OCI-LY3 (cell line): Measurements from ENCODE around the gene ZNF99.
"Not testable (repeated sequence)": the region's sequence is repeated elsewhere in the genome, so short reads cannot be mapped to it uniquely, and the experiment has no call there.

Experiments
- H2AFZ ChIP-seq: fragments of 200-600, 300-600 bp; shearing (Covaris generic); 2 replicates; pipeline ENCODE4 v1.6.0; 2014; ENCODE audit warnings: antibody characterized with exemption, low read depth, low read length
- H3K27ac ChIP-seq: fragments of 200-600, 300-600 bp; sonication (generic); 2 replicates; pipeline ENCODE4 v1.5.1; 2014; ENCODE audit warnings: mild to moderate bottlenecking, low read length, moderate library complexity, mixed read lengths
- H3K27me3 ChIP-seq: fragments of 200-600, 300-600 bp; sonication (generic); 2 replicates; pipeline ENCODE4 v1.6.1; 2014; ENCODE audit warnings: low read depth, low read length, mixed read lengths
- H3K36me3 ChIP-seq: fragments of 200-600, 300-600 bp; sonication (generic); replicated peaks from 2 replicates; pipeline ENCODE3; 2014; ENCODE audit warnings: low read depth, low read length, mixed read lengths
- H3K4me1 ChIP-seq: fragments of 300-600, 200-600 bp; sonication (generic); 2 replicates; pipeline ENCODE4 v1.6.1; 2014; ENCODE audit warnings: low read length, mixed read lengths
- H3K4me2 ChIP-seq: fragments of 200-600, 300-600 bp; sonication (generic); 2 replicates; pipeline ENCODE4 v1.6.1; 2014; ENCODE audit warnings: low read length, mixed read lengths
- H3K4me3 ChIP-seq: fragments of 300-600, 200-600 bp; sonication (generic); 2 replicates; pipeline ENCODE4 v1.5.1; 2014; ENCODE audit warnings: antibody characterized with exemption, mild to moderate bottlenecking, low read length, moderate library complexity
- H3K79me2 ChIP-seq: fragments of 300-600, 200-600 bp; shearing (Covaris generic); 2 replicates; pipeline ENCODE4 v1.6.1; 2014; ENCODE audit warnings: mild to moderate bottlenecking, low read length, mixed read lengths
- H3K9ac ChIP-seq: fragments of 300-600, 200-600 bp; shearing (Covaris generic); 2 replicates; pipeline ENCODE4 v1.6.0; 2014; ENCODE audit warnings: mild to moderate bottlenecking, low read length, moderate library complexity
- H3K9me3 ChIP-seq: fragments of 200-600, 300-600 bp; shearing (Covaris generic); 2 replicates; pipeline ENCODE4 v1.6.1; 2014; ENCODE audit warnings: low read length, mixed read lengths; ENCODE audit not compliant: insufficient read depth
- H4K20me1 ChIP-seq: fragments of 200-600, 300-600 bp; sonication (generic); 2 replicates; pipeline ENCODE4 v1.6.1; 2016; ENCODE audit warnings: low read length, mixed read lengths; ENCODE audit not compliant: insufficient read depth
- CTCF ChIP-seq: fragments of 200-600, 300-600 bp; sonication (generic); IDR thresholded peaks from 2 replicates; pipeline ENCODE4 v1.5.1; 2014; ENCODE audit warnings: antibody characterized with exemption, low read length, low read depth
- EZH2phosphoT487 ChIP-seq: fragments of 200-600 bp; shearing (Covaris generic); IDR thresholded peaks from 2 replicates; pipeline ENCODE4 v1.6.1; 2018; ENCODE audit warnings: antibody characterized with exemption, mixed run types, low read depth

ZNF99 gene

GRCh38 chr19:22735911-22736645 lies 47.9 kb downstream of the ZNF99 start:
- no peaks in the 10 kb centered on the region for H3K27me3 ChIP-seq
- no peak overlapping the region for H3K4me3 ChIP-seq
- TF ChIP-seq CTCF (no peak), EZH2phosphoT487 (no peak)
- no peak overlapping the region for H3K4me2 ChIP-seq
- peaks cover 5% of the 10 kb centered on the region; the same call in 1 of the 2 replicates for H3K9me3 ChIP-seq
- no peak overlapping the region for H3K27ac ChIP-seq
- no peak overlapping the region for H2AFZ ChIP-seq
- no peaks in the 10 kb centered on the region for H3K36me3 ChIP-seq
- no peaks in the 10 kb centered on the region for H4K20me1 ChIP-seq
- H3K9ac ChIP-seq = no peak overlapping the region
- H3K79me2 ChIP-seq = no peaks in the 10 kb centered on the region
- no peaks in the 10 kb centered on the region for H3K4me1 ChIP-seq

DNA sequence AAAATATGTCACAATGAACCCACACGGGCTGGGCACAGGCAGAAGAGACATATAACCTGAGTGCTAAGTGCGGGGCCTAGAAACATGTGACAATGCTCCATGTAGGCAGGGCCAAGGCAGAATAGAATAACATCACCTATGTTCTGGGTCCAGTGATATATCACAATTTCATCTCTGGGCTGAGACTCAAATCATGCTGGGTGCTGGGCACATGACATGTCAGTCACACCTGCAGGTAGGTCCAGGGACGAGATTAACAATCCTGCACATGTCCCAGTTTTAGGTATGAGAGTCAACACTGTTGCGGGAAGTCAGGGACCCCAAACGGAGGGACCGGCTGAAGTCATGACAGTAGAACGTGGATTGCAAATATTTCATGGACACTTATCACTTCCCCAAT lies 50.3 kb downstream of the ZNF99 start:
- Histone ChIP-seq H3K27me3 (no peaks in the 10 kb centered on the region), H3K27ac (no peak overlapping the region), H3K9me3 (peaks cover 5% of the 10 kb centered on the region; the same call in 1 of the 2 replicates), H3K4me2 (no peak overlapping the region), H3K4me1 (no peaks in the 10 kb centered on the region), H3K36me3 (no peaks in the 10 kb centered on the region), H4K20me1 (no peaks in the 10 kb centered on the region), H3K4me3 (no peak overlapping the region), H2AFZ (no peak overlapping the region), H3K79me2 (no peaks in the 10 kb centered on the region), H3K9ac (no peak overlapping the region)
- TF ChIP-seq CTCF (no peak), EZH2phosphoT487 (no peak)

- not testable (repeated sequence) for H3K4me3 ChIP-seq, H3K79me2 ChIP-seq, H3K9me3 ChIP-seq, H2AFZ ChIP-seq, H3K27me3 ChIP-seq, H3K4me1 ChIP-seq, H3K9ac ChIP-seq, H3K4me2 ChIP-seq, H3K27ac ChIP-seq, H4K20me1 ChIP-seq, H3K36me3 ChIP-seq
Observed at GRCh38 chr19:22728214-22728613, 55.7 kb downstream of the ZNF99 start.

- not testable (repeated sequence) for H3K4me3 ChIP-seq, H4K20me1 ChIP-seq, H3K9me3 ChIP-seq, H3K27ac ChIP-seq, H3K9ac ChIP-seq, H3K4me2 ChIP-seq, H3K36me3 ChIP-seq, H3K79me2 ChIP-seq, H3K4me1 ChIP-seq, H2AFZ ChIP-seq, H3K27me3 ChIP-seq
Observed at GRCh38 chr19:22721533-22721932, 62.4 kb downstream of the ZNF99 start.

DNA sequence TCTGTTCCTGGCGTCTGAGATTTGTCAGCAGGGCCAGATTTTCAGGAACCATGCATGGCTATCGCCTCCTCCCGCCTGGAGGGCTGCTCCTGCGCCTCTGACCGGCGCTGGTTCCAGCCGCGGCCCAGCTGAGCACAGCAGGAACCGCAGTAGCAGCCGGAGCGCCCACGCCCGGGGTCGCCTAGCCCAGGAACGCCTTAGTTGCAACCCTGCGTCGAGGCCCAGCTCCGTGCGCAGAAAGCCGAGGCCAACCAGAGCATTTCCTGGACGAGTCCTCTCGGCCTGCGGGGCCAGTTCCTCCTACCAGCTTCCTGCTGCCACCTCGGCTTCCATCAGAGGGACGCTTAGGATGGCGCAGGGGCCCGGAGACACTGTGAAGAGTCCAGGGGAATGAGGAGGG lies 75.0 kb downstream of the ZNF99 start:
- Histone ChIP-seq H3K4me1 (no peaks in the 10 kb centered on the region), H3K79me2 (no peaks in the 10 kb centered on the region), H3K9me3 (0 out of 2 replicates have a peak, but pooled peaks cover 3% of the 10 kb centered on the region), H4K20me1 (no peaks in the 10 kb centered on the region), H3K9ac (no peak overlapping the region), H3K4me2 (no peak overlapping the region), H3K36me3 (no peaks in the 10 kb centered on the region), H3K27me3 (no peaks in the 10 kb centered on the region), H3K4me3 (no peak overlapping the region), H2AFZ (no peak overlapping the region), H3K27ac (no peak overlapping the region)
- no peak for TF ChIP-seq EZH2phosphoT487
- TF ChIP-seq CTCF = no peak

DNA sequence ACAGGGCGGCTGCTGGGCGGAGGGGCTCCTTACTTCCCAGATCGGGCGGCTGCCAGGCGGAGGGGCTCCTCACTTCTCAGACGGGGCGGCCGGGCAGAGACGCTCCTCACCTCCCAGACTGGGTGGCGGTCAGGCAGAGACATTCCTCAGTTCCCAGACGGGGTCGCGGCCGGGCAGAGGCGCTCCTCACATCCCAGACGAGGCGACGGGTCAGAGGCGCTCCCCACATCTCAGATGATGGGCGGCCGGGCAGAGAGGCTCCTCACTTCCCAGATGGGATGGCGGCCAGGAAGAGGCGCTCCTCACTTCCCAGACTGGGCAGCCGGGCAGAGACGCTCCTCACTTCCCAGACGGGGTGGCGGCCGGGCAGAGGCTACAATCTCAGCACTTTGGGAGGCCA lies 80.9 kb downstream of the ZNF99 start:
- not testable (repeated sequence) for H2AFZ ChIP-seq, H3K36me3 ChIP-seq, H3K9ac ChIP-seq, H3K79me2 ChIP-seq, H4K20me1 ChIP-seq, H3K4me2 ChIP-seq, H3K4me1 ChIP-seq, H3K27me3 ChIP-seq, H3K27ac ChIP-seq, H3K4me3 ChIP-seq, H3K9me3 ChIP-seq

- not testable (repeated sequence) for H3K9ac ChIP-seq, H3K4me1 ChIP-seq, H3K9me3 ChIP-seq, H3K27ac ChIP-seq, H4K20me1 ChIP-seq, H2AFZ ChIP-seq, H3K4me3 ChIP-seq, H3K27me3 ChIP-seq, H3K36me3 ChIP-seq, H3K4me2 ChIP-seq, H3K79me2 ChIP-seq
Observed at GRCh38 chr19:22702661-22703060, 81.3 kb downstream of the ZNF99 start.
